HCT116 (cell line): ENCODE measurements around the gene PGA5. TPM values are rescaled to one million over a fixed set of nuclear protein-coding genes. Genes with fewer than 3 reads are reported as not detected.
A peak's percentile ranks its signal among the peaks of the same experiment; 100 is the strongest.

Source experiments
- ATAC-seq: fragments of 200-7000 bp; cut with Tn5 transposase; 2 replicates; pipeline ENCODE4 v1.9.1; 2020; ENCODE audit warnings: mild to moderate bottlenecking, moderate library complexity
- BruUV-seq: library from RNA; stranded (reverse); fragments of 400-500 nt; replicated peaks from 2 replicates; lab custom pipeline; 2021; lab: Mats Ljungman, UMichigan
- CTCF ChIA-PET: fragments of 300-600 bp; sonication (Branson Sonifier 250); formaldehyde crosslinking; loops from one replicate; lab custom pipeline; 2021; ENCODE audit warnings: antibody characterized with exemption; lab: Charles Lee
- POLR2A ChIA-PET: fragments of 300-600, 350-600 bp; sonication (Branson Sonifier 250); formaldehyde crosslinking; loops from one replicate; lab custom pipeline; 2021; ENCODE audit warnings: antibody characterized with exemption; lab: Charles Lee
- RAD21 ChIA-PET, 2 experiments: fragments of 300-600 bp; sonication (Branson Sonifier 250); formaldehyde crosslinking; loops; one replicate each; lab custom pipeline; 2023; ENCODE audit warnings: low total read pairs in 2 of 2; ENCODE audit not compliant: uncharacterized antibody in 2 of 2, unreplicated experiment in 2 of 2, low non-redundant PET in 1 of 2; lab: Charles Lee
- DNase-seq: peaks from one replicate; pipeline ENCODE4 v3.0.0-alpha.2; 2010; ENCODE audit warnings: low read depth, low spot score
- H2AFZ ChIP-seq: fragments of 200-600 bp; shearing (Covaris generic), sonication (generic); 2 replicates; pipeline ENCODE4 v1.6.1; 2017; ENCODE audit warnings: low read depth, mixed run types, mixed read lengths, antibody characterized with exemption, low read length; ENCODE audit not compliant: poor library complexity, severe bottlenecking
- H3K27ac ChIP-seq: 2 replicates; pipeline ENCODE4 v1.5.1; 2012; ENCODE audit warnings: low read depth, low read length
- H3K27me3 ChIP-seq: fragments of 200-600 bp; sonication (generic); 2 replicates; pipeline ENCODE4 v1.6.1; 2016; ENCODE audit warnings: mixed run types, low read length, mixed read lengths; ENCODE audit not compliant: insufficient read depth
- H3K36me3 ChIP-seq, 2 experiments: fragments of 200-500 bp in 1 of 2; fragments of 200-600 bp in 1 of 2; sonication (Bioruptor generic) in 1 of 2; sonication (generic) in 1 of 2; 2 replicates each; pipeline versions ENCODE4 v1.5.1 to v1.6.1; 2014 to 2016; ENCODE audit warnings: low read length in 2 of 2, inconsistent platforms in 1 of 2, mixed read lengths in 1 of 2, mixed run types in 1 of 2; ENCODE audit not compliant: insufficient read depth in 2 of 2, control insufficient read depth in 1 of 2
- H3K4me1 ChIP-seq, 2 experiments: fragments of 200-600 bp in 1 of 2; sonication (generic) in 1 of 2; 2 replicates each; pipeline versions ENCODE4 v1.5.1 to v1.6.1; 2012 to 2017; ENCODE audit warnings: low read length in 2 of 2, inconsistent platforms in 1 of 2, mild to moderate bottlenecking in 1 of 2, mixed read lengths in 1 of 2, mixed run types in 1 of 2, moderate library complexity in 1 of 2; ENCODE audit not compliant: insufficient read depth in 2 of 2, control insufficient read depth in 1 of 2
- H3K4me2 ChIP-seq: fragments of 200-600 bp; sonication (generic); 2 replicates; pipeline ENCODE4 v1.6.1; 2017; ENCODE audit warnings: mixed run types, low read length, mixed read lengths
- H3K4me3 ChIP-seq, 2 experiments: fragments of 200-600 bp in 1 of 2; sonication (generic) in 1 of 2; replicated peaks in 1 of 2; 2 replicates each; pipeline ENCODE4 v1.5.1; 2011 to 2016; ENCODE audit warnings: low read length in 2 of 2, control low read depth in 1 of 2, low read depth in 1 of 2, mild to moderate bottlenecking in 1 of 2, mixed read lengths in 1 of 2, mixed run types in 1 of 2
- H3K79me2 ChIP-seq: fragments of 200-600 bp; sonication (generic); 2 replicates; pipeline ENCODE4 v1.6.1; 2017; ENCODE audit warnings: mild to moderate bottlenecking, mixed run types, low read length, moderate library complexity, mixed read lengths; ENCODE audit not compliant: insufficient read depth
- H3K9ac ChIP-seq: fragments of 200-600 bp; sonication (generic); 2 replicates; pipeline ENCODE4 v1.6.1; 2016; ENCODE audit warnings: low read length, mixed read lengths
- H3K9me2 ChIP-seq: fragments of 200-600 bp; sonication (generic), shearing (Covaris generic); 2 replicates; pipeline ENCODE4 v1.6.1; 2017; ENCODE audit warnings: mixed run types, mild to moderate bottlenecking, moderate library complexity; ENCODE audit not compliant: insufficient read depth
- H3K9me3 ChIP-seq, 2 experiments: fragments of 200-500 bp in 1 of 2; fragments of 200-600 bp in 1 of 2; sonication (Bioruptor generic) in 1 of 2; sonication (generic) in 1 of 2; 2 replicates each; pipeline ENCODE4 v1.6.1; 2014 to 2017; ENCODE audit warnings: low read length in 2 of 2, mixed read lengths in 2 of 2, inconsistent platforms in 1 of 2, low read depth in 1 of 2, mild to moderate bottlenecking in 1 of 2, mixed run types in 1 of 2, moderate library complexity in 1 of 2; ENCODE audit not compliant: control insufficient read depth in 1 of 2, insufficient read depth in 1 of 2
- H4K20me1 ChIP-seq: fragments of 200-600 bp; sonication (generic), shearing (Covaris generic); 2 replicates; pipeline ENCODE4 v1.6.1; 2017; ENCODE audit warnings: mixed run types, mild to moderate bottlenecking, moderate library complexity; ENCODE audit not compliant: insufficient read depth
- ATF3 ChIP-seq: IDR thresholded peaks from 2 replicates; pipeline ENCODE4 v1.6.1; 2012
- CBX3 ChIP-seq: IDR thresholded peaks from 2 replicates; pipeline ENCODE4 v1.6.1; 2012; ENCODE audit warnings: low read depth
- CEBPB ChIP-seq: IDR thresholded peaks from 2 replicates; pipeline ENCODE4 v1.6.1; 2012; ENCODE audit warnings: low read depth
- CTCF ChIP-seq, 3 experiments: fragments of 200-600 bp in 1 of 3; sonication (generic) in 1 of 3; IDR thresholded peaks in 2 of 3; conservative IDR thresholded peaks in 1 of 3; 2 replicates each; pipeline ENCODE4 v1.5.1; 2012 to 2017; ENCODE audit warnings: low read depth in 2 of 3, low read length in 2 of 3, antibody characterized with exemption in 1 of 3, borderline replicate concordance in 1 of 3, control low read depth in 1 of 3, mild to moderate bottlenecking in 1 of 3, mixed read lengths in 1 of 3, mixed run types in 1 of 3, moderate library complexity in 1 of 3; ENCODE audit not compliant: insufficient read depth in 1 of 3
- MAX ChIP-seq: IDR thresholded peaks from 2 replicates; pipeline ENCODE4 v1.6.1; 2012
- POLR2AphosphoS5 ChIP-seq: IDR thresholded peaks from 2 replicates; pipeline ENCODE4 v1.6.1; 2011; ENCODE audit warnings: mild to moderate bottlenecking, low read depth, low read length, moderate library complexity
- RAD21 ChIP-seq: IDR thresholded peaks from 2 replicates; pipeline ENCODE4 v1.6.1; 2012; ENCODE audit warnings: low read depth, mild to moderate bottlenecking
- REST ChIP-seq: IDR thresholded peaks from 2 replicates; pipeline ENCODE4 v1.6.1; 2012; ENCODE audit warnings: low read depth
- YY1 ChIP-seq: IDR thresholded peaks from 2 replicates; pipeline ENCODE4 v1.6.1; 2011; ENCODE audit warnings: low read length, low read depth, moderate library complexity, mild to moderate bottlenecking; ENCODE audit not compliant: insufficient replicate concordance; ENCODE audit errors: extremely low read depth
- intact Hi-C: fragments of 100-400 bp; cut with micrococcal nuclease; formaldehyde crosslinking; loops from 2 replicates; pipeline ENCODE4 v1.10.0; 2022
- total RNA-seq: library from RNA; stranded (reverse); gene quantifications from one replicate; pipeline ENCODE4 v1.2.1, GENCODE V29; 2021; ENCODE audit not compliant: unreplicated experiment

The PGA5 gene
- total RNA-seq, 1 experiment from 2014 or later: not detected

- BruUV-seq: no TSS peak
- Histone ChIP-seq H3K27me3 (no peaks in the 10 kb centered on the region), H2AFZ (no peak overlapping the region), H3K9me3 (no peaks in the 10 kb centered on the region), H3K9ac (no peak overlapping the region), H4K20me1 (no peaks in the 10 kb centered on the region), H3K36me3 (no peaks in the 10 kb centered on the region), H3K4me3 (no peak overlapping the region), H3K9me2 (no peaks in the 10 kb centered on the region), H3K4me1 (no peaks in the 10 kb centered on the region), H3K27ac (no peak overlapping the region), H3K79me2 (no peaks in the 10 kb centered on the region), H3K4me2 (no peak overlapping the region)
- peak; percentile 99 for ATAC-seq
- TF ChIP-seq REST (no peak), RAD21 (peak; percentile 76), MAX (no peak), CTCF (IDR thresholded peaks at IDR 0.05 in 2 of 3, conservative IDR thresholded peaks at IDR 0.05 in 1 of 3; ENCODE audit: borderline replicate concordance in 1 of 3, insufficient read depth in 1 of 3, low read depth in 2 of 3, low read length in 2 of 3) (peak; percentile 58 to 89 (median 88); a peak in 5 of 6 replicates), CBX3 (no peak), CEBPB (no peak), ATF3 (no peak), YY1 (no peak), POLR2AphosphoS5 (no peak)
- RAD21 ChIA-PET: no interaction called here
- CTCF ChIA-PET: interaction anchor here (1.1 kb wide), 1 partner anchor 131 kb away, joined by 4 read pairs; no protein-coding TSS in a partner anchor
- DNase-seq: peak; percentile 34
- POLR2A ChIA-PET: no interaction called here
- intact Hi-C loops: loop anchor here (1.0 kb wide), 1 partner anchor 131 kb away; no protein-coding TSS in a partner anchor
Observed at GRCh38 chr11:61254403-61255025, 13.5 kb downstream of the PGA5 start.
